GM18508 (cell line): ENCODE measurements around the gene TMEM33.

Source experiments
- ATAC-seq: cut with Tn5 transposase; IDR thresholded peaks from one replicate; pipeline ENCODE4 v1.9.1; 2021; ENCODE audit warnings: moderate number of reproducible peaks; ENCODE audit not compliant: insufficient read depth, unreplicated experiment

TMEM33 gene

DNA sequence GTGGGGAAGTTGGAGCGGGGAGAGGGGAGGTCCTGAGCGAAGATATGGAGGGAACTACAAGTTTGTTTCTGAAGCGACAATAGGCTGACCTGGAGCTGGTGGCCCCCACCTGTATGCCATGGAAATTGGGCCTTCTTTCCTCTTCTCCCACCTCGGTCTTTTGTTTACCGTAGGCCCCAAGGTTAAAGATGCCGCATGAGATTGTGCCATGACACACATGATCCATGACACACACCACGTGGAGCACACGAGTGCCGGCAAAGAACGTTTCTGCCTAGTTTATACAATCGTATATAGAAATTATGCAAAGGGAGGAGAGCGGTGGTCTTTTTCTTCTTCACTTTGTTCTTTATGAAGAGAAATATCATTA, 408 bp downstream of the TMEM33 start:
- ATAC-seq: no peak

DNA sequence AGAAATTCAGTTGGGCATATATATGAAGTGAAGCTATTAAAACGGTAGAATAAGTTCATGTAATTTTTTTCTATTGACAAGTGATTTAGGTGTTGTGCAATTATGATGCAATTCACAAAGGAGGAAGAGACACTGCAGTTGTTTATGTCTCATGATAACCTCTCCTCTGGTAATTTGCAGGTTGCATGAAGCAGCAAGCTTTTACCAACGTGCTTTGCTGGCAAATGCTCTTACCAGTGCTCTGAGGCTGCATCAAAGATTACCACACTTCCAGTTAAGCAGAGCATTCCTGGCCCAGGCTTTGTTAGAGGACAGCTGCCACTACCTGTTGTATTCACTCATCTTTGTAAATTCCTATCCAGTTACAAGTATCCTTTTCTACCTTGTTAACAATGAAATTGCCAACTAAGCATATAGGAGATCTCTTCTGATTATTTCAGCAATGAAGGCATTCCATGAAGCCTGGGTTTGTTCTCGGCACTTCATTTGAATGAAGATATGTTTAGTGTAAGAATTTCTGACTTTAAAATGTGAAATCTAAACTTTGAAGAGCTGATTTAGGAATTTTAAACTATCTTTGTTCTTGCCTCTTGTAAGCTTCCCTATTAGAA, 3.9 kb downstream of the TMEM33 start:
- ATAC-seq: no peak

- ATAC-seq: no peak
Observed at GRCh38 chr4:41940834-41941233, 5.6 kb downstream of the TMEM33 start.

DNA sequence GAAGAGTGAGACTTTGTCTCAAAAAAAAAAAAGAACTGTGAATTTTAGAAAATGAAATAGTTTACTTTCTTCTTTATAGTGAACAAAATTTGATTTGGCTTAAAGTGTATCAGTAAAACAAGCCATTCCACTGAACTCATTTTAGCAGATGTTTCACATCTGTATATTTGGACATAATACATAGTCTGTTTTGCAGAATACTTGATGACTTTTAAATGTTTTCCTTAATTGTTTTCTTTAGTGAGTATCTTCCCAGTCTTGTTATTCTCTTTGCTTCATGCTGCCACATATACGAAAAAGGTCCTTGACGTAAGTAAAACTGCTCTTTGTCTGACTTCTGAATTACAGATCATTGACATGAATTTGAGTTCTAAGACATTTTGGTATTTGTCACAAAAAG, 8.3 kb downstream of the TMEM33 start:
- no peak for ATAC-seq

DNA sequence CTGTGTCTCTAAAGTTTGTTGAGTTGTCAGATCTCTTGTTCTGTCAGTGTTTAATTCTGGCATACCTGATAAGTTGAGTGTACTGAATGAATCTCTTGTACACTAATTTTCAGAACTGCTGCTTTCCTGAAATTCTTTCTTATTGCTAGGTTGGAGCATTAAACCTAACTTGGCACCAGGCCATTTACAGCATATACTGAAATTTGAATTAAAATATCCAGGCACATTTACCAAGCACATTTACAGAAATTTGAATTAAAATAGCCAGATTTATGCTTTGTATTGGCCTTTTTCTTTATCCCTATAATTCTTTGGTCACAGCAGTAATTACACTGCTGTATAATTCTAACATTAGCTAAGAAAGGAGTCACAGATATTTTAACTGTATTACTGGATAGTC, 8.9 kb downstream of the TMEM33 start:
- no peak for ATAC-seq

- no peak for ATAC-seq
Observed at GRCh38 chr4:41949531-41949930, 14.3 kb downstream of the TMEM33 start.

DNA sequence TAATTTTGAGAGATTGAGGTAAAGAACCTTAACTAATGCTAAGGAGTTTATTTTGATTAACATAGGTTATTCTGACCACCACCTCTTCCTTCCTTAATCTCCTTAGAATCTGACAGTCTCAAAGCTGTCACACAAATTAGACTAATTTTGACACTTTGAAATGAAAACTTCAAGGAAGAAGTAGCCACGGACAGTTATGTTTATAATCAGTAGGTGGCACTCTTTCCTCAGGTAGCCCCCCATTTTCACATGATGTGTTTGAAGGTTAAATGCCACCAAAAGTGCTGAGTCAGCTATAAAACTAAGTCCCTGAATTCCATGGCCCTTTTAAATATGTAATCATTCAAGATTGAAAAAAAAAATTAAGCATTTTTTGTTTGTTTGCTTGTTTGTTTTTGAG, 22.4 kb downstream of the TMEM33 start:
- no peak for ATAC-seq

GRCh38 chr4:41963105-41963504, 27.9 kb downstream of the TMEM33 start:
- ATAC-seq: no peak

GRCh38 chr4:41964401-41964800, 29.2 kb downstream of the TMEM33 start:
- no peak for ATAC-seq

GRCh38 chr4:41967392-41967791, 32.2 kb downstream of the TMEM33 start:
- no peak for ATAC-seq

DNA sequence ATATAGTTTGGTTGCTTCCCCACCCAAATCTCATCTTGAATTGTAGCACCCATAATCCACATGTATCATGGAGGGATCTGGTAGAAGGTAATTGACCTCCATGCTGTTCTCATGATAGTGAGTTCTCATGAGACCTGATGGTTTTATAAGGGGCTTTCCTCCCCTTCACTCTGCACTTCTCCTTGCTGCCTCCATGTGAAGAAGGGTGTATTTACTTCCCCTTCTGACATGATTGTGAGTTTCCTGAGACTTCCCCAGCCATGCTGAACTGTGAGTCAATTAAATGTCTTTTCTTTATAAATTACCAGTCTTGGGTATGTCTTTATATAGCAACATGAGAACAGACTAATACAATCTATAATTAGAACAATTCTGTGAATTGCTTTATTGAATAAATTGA, 34.4 kb downstream of the TMEM33 start:
- no peak for ATAC-seq

- ATAC-seq: no peak
Observed at GRCh38 chr4:41975341-41975740, 40.1 kb downstream of the TMEM33 start.

- ATAC-seq: no peak
Observed at GRCh38 chr4:41976775-41977516, 41.7 kb downstream of the TMEM33 start.

DNA sequence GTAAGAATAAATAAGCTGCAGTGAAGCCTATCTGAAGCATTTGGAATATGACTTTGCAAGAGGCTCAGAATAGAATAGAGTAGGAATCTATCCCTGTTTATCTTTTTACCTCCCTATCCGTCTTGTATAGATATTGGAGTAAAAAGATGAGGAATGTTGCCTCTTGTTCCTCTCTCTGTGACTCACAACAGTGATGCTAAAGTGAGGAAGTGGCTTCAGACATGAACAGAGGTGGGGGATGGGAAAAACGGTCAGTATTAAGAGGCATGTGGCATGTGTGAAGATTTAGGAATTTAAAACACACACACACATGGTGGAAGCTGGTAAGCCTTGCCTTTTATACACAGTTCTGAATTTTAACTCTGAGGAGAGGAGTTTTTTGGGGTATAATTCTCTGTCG, 42.5 kb downstream of the TMEM33 start:
- no peak for ATAC-seq

DNA sequence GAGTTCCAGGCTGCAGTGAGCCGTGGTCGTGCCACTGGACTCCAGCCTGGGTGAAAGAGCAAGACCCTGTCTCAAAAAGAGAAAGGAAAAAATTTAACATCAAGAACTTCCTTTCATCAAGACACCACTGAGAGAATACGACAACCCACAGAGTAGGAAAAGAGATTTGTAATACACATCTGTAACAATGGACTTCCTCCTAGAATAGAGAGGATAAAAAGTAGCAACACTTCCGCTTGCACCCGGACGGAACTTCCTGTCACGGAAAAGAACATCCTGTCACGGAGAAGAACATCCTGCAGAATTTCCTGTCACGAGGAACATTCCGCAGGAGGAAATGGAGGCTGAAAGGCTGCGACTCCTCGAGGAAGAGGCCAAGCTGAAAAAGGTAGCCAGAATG, 46.2 kb downstream of the TMEM33 start, which contains the start of gene DCAF4L1:
Gene DCAF4L1, plus strand, starts transcription at position 301 of the 400 bp plus-strand sequence. Its CDS starts 37 bp downstream, at position 338.
- ATAC-seq: no peak

DNA sequence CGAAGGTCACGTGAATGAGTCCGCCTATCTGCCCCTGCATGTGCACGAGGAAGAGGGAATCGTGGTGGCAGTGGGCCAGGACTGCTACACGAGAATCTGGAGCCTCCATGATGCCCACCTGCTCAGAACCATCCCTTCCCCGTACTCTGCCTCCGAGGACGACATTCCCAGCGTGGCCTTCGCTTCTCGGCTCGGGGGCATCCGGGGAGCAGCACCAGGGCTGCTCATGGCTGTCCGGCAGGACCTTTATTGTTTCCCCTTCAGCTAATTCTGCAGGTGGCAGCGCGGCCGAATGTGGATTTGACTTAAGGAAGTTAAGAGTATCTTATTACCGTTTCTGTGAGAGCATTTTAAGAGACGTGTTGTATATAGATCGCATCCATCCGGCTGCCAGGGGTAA, 47.5 kb downstream of the TMEM33 start:
- ATAC-seq: no peak

- no peak for ATAC-seq
Observed at GRCh38 chr4:41985151-41985550, 49.9 kb downstream of the TMEM33 start.

DNA sequence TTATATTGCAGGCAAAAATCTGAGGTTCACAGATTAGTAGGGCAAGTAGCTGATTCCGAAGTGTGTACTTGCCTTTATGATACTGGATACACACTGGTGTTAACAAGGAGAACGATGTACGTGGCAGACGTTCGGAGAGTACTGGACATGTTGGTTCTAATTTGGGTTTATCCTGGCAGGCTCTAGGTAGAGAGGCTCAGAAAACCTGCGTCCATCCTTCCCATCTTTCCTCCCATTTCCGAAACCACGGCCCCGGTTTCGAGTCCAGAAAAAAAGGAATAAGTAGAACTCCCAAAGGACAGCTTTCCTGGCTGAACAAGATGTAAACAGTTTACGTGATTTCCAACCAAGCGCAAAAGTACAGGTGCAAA, 54.8 kb downstream of the TMEM33 start:
- no peak for ATAC-seq

- ATAC-seq: peak; percentile 95
Observed at GRCh38 chr4:41990365-41991111, 55.3 kb downstream of the TMEM33 start, which contains the start of gene SLC30A9. Gene SLC30A9 (plus strand): TSS chr4:41990530. CDS start chr4:41990652, 122 bp downstream.

DNA sequence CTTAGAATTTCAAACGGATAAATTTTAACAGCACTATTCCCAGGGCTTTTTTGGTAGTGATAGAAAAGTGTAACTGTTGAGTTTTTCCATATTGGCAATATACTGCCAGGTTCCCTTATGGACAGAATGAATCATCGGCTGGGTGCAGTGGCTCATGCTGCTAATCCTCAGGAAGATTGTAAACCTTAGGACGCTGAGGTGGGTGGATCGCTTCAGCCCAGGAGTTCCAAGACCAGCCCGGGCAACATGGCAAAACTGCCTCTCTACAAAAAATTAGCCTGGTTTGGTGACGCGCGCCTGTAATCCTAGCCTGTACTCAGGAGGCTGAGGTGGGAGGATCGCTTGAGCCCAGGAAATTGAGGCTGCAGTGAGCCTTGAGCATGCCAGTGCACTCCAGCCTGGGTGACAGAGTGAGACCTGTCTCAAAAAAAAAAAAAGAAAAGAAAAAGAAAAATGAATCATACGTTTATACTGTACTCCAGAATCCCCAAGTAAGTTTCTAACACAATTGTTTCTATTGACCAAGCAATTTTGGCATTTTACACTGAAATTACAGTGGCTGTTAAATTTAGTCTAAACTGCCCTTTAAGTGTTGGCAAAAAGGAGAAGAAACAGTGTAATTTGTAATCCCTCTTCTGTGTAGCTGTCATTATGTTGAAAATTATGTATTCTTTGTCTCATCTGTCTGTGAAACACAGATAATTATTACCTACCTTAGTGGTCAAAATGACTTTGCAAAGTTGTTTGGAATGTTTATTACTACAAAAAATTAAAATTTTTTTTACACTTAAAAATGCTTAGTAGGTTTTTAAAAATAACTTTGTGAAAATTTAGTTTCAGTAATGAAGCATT, 56.9 kb downstream of the TMEM33 start:
- no peak for ATAC-seq
